Putamen (tissue), 1 donor: ENCODE data around the gene YOD1.

Source experiments
- DNase-seq: peaks from one replicate; pipeline ENCODE4 v3.0.0-alpha.2; 2016; ENCODE audit warnings: low spot score

The YOD1 gene

DNA sequence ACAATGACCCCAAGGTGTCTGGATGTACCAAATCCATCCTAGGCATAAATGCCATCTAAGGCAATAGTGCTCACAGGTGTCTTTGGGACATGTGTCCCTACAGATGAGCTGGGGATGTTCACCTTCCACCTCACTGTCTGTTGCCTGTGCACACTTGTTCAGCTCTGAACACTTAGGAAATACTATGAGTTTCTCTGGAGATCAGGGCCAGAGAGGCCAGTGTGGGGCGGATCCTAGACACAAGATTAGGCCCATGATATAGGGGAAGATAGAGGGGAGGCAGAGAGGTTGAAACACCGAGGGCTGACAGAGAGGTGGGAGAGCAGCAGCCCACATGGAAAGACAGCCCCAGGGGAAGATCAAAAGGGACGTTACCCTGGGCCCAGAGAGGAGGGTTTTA lies 44.1 kb downstream of the YOD1 start:
- no peak for DNase-seq

DNA sequence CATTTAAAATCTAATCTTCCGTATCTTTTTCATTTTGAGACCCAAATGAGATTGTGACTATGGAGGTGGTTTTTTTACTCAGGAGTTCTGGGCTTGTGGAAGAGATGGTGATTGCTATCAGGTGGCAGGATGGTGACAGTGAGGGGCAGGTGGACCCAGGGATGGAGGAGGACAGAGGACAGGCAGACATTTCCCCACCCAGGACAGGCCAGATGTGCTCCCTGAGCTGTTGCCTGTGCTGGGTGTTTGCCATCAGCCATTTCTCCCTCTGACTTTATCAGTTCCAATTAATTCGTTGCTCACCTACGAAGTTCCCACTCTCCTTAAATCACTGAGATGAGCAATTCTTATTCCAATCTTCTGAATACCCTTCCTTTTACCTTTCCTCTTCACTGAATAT lies 44.9 kb downstream of the YOD1 start:
- no peak for DNase-seq

DNA sequence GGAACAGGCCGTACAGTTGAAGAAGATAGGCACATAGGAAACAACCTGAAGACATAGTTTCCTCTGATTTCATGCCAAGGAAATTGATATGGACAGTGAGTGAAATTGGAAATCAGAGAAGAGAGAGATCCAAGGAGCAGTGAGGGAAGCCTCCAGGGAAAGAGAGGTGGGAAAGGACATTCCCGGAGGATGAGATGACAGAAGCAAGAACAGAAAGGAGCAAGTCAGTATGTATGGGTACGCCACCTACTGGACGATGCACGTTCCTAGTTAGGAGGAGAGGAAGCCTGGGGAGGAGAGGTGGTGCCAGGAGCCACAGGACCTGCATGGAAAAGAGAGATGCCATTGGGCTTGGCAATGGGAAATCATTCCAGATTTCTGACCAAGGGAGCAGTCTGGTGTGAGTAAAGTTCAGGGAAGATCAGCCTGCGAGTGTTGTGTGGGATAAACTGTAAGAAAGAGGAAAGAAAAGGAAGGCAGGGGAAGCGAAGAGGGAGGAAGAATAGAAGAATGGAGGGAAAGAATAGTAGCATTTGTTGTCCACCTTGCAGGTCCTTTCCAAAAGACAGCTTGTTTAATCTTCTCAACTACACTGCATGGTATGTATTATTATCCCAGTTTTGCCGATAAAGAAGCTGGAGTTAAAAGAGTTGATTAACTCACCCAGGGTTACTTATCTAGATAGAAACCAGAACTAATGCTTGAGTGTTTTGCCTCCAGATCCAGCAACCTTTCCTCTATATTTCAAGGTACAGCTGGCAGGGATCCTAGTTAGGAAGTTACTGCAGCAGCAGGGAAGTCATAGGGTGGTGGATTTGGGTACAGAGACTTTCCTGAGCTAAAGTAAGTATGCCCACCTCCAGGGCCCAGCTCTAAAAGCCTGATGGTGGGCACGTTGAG lies 45.8 kb downstream of the YOD1 start:
- DNase-seq, result no peak

DNA sequence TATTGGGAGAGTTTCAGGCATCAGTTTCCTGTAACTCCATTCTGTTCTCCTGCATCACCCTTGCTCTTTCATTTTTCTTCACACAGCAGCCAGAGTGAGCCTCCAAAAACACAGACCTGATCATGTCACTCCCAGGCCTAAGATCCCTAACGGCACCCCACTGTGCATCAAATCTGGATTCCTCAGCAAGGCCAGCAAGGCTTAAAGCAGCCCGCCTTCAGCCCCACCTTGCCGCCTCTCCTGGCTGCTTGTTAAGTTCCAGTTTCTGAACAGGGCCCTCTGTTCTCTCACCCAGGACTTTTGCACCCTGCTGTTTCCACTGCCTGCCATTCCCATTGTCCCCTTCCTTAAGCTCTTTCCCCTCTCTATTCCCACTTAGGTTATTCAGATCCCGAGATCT lies 47.8 kb downstream of the YOD1 start:
- no peak for DNase-seq

DNA sequence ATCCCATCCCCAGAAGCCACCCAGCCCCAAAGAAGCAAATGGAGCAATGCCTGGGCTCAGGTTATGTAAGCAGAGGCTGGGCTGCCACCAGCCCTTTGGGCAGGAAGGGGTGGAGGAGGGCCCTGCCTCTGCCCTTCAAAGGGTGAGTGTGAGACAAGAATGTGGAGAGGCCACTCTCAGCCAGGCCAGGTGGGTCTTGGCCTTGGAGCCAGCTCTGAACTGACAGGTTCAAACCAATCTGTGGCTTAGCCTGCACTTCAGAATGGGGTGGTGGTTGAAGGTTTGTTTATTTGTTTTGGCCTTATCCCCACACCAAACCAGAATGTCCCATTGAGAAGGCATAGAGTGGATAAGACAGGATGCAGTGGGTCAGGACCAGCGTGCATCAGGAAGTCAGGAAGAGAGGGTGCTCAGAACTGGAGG lies 48.3 kb downstream of the YOD1 start:
- DNase-seq, result no peak

DNA sequence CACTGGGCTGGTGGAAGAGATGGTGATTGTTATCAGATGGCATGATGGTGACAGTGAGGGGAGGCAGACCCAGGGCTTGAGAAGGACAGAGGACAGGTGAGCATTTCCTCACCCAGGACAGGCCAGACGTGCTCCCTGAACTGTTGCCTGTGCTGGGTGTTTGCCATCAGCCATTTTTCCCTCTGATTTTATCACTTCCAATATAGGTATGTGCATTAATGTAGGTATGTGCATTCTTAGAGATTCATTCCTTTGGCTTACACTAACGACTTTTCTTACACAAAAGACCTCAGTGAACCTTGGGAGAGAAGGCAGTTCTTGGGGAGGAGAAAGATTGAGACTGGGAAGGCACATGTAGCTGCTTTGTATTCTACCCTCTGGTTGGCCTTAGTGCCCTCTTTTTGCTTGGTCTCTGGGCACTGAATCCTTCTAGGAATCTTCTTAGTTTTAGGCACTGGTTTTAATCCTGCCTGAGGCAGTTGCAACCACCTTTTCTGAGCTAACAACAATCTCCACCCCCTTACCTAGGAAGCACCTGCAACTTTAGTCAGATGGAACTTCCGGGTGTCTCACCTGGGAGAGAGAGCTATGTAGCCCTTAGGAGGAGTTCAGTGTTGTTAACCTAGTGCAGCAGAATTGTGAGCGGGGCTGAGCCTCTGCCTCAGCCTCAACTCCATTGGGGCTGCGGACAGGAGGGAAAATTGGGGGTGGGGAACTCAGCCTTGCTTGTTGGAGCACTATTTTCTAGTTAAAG lies 49.3 kb downstream of the YOD1 start:
- no peak for DNase-seq

DNA sequence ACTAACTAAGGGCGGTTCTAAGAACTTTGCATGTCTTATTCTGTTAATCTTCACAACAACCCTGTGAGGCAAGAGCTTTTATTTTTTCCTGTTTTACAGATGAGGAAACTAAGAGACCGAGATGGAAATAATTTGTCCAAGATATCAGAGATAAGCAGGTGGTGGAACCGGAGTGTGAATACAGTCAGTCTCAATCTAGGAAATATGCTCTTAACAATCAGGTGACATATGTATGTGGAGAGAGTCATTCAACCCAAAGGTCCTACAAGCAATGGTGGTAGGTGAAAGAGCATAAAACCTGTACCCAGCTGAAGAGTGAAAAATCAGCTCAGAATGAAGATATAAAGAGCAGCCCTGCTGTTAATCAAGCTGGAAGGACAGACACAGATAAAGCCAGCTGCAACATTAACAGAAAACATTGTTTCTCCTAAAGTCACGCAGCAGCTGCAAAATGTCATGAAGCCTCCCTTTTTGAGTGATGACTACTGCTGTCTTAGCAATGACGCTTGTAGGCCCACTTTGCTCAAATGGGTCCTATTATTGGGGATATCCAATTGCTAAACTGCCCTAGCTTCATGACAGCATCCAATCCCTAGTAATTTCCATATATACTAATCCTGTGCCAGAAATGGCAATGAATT lies 50.2 kb downstream of the YOD1 start:
- no peak for DNase-seq

DNA sequence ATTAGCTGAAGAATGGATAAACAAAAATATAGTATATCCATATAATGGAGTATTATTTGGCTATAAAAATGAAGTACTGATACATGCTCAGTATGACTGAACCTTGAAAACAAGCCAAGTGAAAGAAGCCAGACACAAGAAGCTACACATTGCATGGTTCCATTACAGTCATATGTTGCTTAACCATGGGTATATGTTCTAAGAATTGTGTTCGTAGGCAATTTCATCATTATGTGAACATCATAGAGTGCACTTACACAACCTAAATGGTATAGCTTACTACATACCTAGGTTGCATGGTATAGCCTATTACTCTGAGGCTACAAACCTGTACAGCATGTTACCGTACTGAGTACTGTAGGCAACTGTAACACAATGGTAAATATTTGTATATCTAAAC lies 52.2 kb downstream of the YOD1 start:
- no peak for DNase-seq
